GOT3 (cell line): ENCODE data around the gene SLC39A2.
"Not testable (repeated sequence)": the region's sequence is repeated elsewhere in the genome, so short reads cannot be mapped to it uniquely, and the experiment has no call there.

ENCODE experiments used
- DNase-seq: peaks from one replicate; lab custom pipeline; 2025; ENCODE audit warnings: mixed read lengths; lab: John Stamatoyannopoulos, UW

The SLC39A2 gene

GRCh38 chr14:20998674-20999366 is at the start of gene SLC39A2:
SLC39A2 (plus strand) TSS chr14:20999293; CDS start chr14:20999447, 154 bp downstream.
- DNase-seq, result no peak

- not testable (repeated sequence) for DNase-seq
Observed at GRCh38 chr14:20954736-20955537, 44.2 kb upstream of the SLC39A2 start, which contains the start of gene RNASE2. RNASE2 (plus strand) TSS chr14:20955487; CDS start chr14:20955772, 285 bp downstream.

GRCh38 chr14:20955538-20955873 is 43.6 kb upstream of the SLC39A2 start:
- DNase-seq, result not testable (repeated sequence)

- DNase-seq, result no peak
Observed at GRCh38 chr14:20956376-20956976, 42.6 kb upstream of the SLC39A2 start.

GRCh38 chr14:20958946-20959345 is 40.1 kb upstream of the SLC39A2 start:
- not testable (repeated sequence) for DNase-seq

GRCh38 chr14:20969336-20969735 is 29.8 kb upstream of the SLC39A2 start:
- DNase-seq, result no peak

GRCh38 chr14:20970647-20970982 is 28.5 kb upstream of the SLC39A2 start:
- no peak for DNase-seq

GRCh38 chr14:20970983-20971704 is 27.9 kb upstream of the SLC39A2 start:
- DNase-seq, result peak; percentile 27

- DNase-seq, result no peak
Observed at GRCh38 chr14:20971705-20972021, 27.4 kb upstream of the SLC39A2 start.

GRCh38 chr14:20973501-20973900 is 25.6 kb upstream of the SLC39A2 start:
- no peak for DNase-seq

- no peak for DNase-seq
Observed at GRCh38 chr14:20976291-20976690, 22.8 kb upstream of the SLC39A2 start.

- no peak for DNase-seq
Observed at GRCh38 chr14:20978687-20979086, 20.4 kb upstream of the SLC39A2 start.

- no peak for DNase-seq
Observed at GRCh38 chr14:20980906-20981305, 18.2 kb upstream of the SLC39A2 start.

GRCh38 chr14:20982646-20983369 is 16.3 kb upstream of the SLC39A2 start:
- no peak for DNase-seq

GRCh38 chr14:20985650-20986049 is 13.4 kb upstream of the SLC39A2 start:
- not testable (repeated sequence) for DNase-seq

GRCh38 chr14:20986811-20987210 is 12.3 kb upstream of the SLC39A2 start:
- no peak for DNase-seq

- no peak for DNase-seq
Observed at GRCh38 chr14:20988717-20989470, 10.2 kb upstream of the SLC39A2 start.

GRCh38 chr14:20989471-20989786 is 9.7 kb upstream of the SLC39A2 start:
- no peak for DNase-seq

- peak; percentile 40 for DNase-seq
Observed at GRCh38 chr14:20989787-20990600, 9.1 kb upstream of the SLC39A2 start, which contains the start of gene METTL17. METTL17 (plus strand) TSS chr14:20989980; CDS start chr14:20990003, 23 bp downstream.

GRCh38 chr14:20996521-20996920 is 2.6 kb upstream of the SLC39A2 start:
- DNase-seq, result no peak
